NCI-H187 (cell line): ENCODE data around the gene TENT4A.

ENCODE experiments used
- DNase-seq, 2 experiments: peaks; one replicate each; lab custom pipeline; 2025; lab: John Stamatoyannopoulos, UW

TENT4A gene

DNA sequence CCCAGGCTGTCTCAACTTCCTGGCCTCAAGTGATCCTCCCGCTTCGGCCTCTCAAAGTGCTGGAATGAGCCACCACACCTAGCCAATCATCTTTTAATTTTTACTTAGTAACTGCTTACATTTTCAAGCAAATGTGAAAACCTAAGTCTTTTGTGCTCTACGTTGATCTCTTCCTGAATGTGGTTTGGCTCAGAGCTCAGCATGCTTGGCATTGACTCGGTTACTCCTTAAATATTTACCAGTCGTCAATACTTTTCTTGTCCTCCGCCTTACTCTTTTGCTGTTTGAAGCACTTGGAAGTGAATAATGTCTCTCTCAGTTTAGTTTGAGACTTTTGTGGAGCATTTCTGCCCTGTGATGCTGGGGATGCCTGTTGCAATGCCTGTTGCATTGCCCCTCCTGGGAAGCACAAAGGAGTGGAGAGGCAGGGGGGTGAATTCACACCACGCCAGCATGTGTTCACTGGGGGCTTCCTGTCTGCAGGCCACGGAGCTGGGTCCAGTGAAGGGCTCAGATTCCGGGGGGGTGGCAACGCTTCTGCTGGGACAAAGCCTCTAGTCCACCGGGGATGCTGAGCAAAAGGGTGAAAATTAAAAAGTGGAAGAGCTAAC, 13.1 kb upstream of the TENT4A start:
- DNase-seq, result no peak

DNA sequence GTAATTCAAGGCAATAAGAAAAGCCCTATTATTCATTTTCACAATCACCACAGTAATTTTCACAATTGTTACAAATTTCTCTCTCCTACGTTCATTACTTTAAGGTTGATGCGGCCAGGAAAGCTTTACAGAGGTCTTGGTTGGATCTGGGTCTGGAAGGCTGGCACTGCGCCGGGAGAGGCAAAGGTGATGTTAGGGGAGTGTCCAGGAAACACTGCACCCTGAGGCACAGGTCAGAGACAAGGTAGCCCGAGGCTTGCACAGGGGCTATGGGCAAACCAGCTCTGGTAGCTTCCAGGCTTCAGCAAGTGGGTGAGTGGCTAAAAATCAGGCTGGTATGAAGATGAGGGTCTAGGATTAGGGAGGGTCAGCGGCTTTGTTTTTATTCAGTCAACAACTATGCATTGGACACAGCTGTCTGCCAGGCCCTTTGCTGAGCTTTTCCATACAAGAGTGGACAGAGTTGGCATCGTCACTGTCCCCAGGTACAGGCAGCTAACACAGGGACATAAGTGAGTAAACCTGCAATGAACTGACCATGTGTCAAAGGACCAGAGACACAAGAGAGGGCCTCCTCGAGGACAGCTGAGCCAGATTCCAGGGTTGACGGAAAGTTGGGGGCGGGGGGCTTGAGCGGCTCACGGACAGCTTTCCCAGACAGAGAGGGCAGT, 12.4 kb upstream of the TENT4A start:
- DNase-seq, result no peak

DNA sequence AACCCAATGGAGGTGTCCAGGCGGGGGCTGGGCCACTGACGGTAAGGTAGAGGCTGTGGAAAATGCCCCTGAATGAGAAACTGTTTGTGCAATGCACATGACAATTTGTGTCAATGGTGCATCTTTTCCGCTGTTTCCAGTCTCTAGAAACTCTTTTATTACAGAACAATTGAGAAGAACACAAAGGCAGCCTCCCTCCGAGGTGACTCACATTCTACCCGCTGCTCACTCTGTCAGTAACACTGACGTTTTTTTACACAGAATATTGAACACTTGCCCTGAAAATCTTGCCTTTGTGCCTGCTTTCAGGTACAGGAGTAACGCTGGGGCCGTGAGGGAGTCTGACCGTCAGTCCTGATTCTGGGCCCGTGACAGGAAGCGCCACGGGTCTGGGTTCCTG, 11.7 kb upstream of the TENT4A start:
- DNase-seq, result no peak

DNA sequence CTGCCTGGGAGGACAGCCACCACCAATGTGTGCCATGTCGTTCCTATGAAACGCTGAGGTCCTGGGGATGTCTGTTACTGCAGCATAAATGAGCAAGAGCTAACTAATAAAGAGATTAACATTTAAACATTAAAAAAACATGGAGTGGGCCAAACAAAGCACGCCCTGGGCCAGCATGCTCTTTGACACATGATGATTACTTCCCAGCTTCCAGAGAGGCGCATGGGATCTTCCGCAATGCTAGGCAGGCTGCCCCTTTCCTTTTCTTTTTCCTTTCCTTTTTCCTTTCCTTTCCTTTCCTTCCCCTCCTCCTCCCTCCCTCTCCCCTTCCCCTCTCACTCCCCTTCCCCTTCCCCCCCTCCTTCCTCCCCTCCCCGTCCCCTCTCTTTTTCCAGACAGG, 10.6 kb upstream of the TENT4A start:
- no peak for DNase-seq

DNA sequence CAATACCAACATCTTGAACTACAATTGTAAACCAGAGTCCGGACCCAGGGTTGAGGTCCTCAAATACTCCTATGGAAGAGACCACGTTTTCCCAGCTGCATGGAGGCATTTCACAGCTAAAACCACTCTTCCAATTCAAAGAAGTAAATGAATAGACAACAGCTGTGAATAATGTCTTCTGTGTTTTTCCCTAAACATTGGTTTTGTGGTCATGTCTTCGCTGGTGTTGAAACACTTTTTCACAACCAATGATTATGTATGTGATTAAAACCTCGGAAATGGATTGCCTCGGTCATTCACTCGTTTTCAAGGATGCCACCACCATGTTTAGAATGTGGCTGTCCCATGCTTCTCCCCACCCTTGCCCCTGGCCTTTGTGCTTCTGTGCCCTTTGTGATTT, 9.4 kb upstream of the TENT4A start:
- no peak for DNase-seq

DNA sequence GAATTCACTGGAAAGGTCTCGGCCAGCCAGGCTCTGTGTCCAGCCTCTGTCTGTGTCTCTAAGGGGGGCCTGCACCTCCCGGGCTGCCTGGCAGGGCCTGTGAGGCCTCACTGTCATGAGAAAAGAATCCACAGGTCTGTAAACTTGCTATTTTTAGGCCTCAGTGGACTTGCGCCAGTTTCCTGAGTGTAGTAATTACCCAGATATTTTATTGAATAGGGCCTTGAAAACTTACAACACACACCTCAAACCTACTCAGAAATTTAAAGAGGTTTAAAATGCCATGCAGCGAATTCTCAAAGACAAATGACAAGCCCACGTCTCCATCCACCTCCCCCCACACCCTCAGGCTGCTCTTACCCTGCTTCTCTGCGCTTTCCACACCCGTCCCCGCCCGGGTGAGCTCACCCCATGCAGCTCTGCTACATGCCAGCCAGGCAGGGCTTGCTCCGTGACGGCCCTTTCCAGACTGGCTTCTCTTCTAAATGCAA, 8.8 kb upstream of the TENT4A start:
- DNase-seq, result no peak

DNA sequence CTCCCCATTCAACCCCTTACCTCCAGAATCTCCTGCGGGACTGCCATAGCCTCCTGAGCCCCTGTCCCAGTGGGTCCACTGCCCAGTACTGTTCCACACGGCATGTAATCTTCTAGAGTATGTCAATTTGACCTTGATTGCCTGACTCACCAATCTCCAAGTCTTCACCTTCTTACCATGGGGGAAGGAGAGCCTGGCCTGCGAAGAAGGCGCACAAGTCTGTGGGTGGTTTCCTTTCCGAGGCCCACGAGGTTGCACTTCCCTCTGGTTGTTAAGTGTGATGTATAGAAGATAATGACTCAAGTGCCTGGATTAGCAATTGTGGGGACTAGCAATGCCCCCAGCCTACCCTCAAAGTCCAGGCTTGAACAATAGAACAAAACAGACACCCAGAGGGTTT, 8.1 kb upstream of the TENT4A start:
- DNase-seq, result no peak

DNA sequence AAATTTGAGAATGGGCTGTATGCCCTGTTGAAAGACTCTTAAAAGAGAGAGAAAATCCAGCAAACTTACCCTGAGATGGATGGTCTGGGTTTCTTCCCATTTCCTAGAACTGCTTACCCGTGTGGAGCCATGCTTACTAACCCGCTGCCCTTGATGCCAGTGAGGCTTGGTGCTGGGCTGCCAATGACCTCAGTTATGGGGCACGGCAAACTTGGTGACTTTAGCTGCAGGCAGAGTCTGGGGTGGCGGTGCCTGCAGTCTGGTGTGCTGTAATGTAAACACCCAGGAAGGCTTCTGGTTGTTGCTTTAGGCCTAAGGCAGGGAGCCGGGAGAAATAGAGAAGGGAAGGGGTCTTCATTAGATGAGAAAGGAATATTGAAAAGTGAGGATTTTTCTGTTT, 7.3 kb upstream of the TENT4A start:
- DNase-seq, result no peak

DNA sequence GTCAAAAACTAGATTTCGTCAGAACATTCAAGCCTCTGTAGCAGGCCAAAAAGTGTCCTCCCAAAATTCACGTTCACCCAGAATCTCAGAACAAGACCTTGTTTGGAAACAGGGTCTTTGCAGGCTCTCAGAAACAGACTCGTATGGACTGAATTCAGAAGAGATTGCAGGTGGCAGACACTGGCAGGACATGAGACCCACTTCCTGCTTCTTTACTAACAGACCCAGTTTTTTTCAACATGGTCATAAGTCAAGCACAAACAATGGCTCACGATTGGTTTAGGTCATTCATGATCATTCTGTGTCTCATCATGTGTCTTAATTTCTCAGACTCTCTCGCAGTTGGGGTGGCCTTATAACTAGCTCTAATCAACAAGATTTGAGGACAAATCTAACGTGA, 5.4 kb upstream of the TENT4A start:
- DNase-seq, result no peak

DNA sequence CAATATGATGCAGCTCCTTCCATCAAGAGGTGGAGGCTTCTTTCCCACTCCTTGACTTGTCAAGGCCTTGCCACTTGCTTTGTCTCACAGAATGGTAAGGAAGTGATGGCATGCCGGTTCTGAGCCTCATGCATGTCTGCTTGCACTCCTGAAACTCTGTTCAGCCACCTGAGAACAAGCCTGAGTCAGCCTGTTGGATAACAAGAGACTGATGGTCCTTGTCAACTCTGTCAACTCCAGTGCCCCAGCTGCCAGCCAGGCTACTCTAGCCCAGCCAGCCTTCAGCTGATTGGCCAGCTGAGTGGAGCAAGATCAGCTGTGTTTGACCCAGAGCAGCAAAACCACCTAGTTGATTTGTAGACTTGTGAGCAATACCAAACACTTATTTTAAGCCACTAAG, 4.4 kb upstream of the TENT4A start:
- no peak for DNase-seq

DNA sequence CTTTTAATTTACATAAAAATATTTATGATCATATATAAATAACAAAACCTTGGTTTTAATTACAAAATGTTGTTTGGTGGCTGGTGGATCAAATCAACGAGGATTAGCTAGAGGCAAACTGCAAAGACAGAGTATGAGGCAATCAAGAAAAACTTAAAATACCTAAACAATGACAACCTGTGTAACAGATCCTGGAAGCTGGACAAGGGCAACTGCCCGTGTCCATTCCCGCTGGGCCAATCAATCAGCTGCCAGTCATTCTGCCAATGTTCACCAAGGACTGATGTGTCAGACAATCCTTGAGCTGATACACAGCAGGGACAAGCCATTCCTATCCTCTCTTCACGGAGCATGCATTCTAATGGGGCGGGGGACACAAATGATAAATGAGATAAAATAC, 3.2 kb upstream of the TENT4A start:
- DNase-seq, result no peak

DNA sequence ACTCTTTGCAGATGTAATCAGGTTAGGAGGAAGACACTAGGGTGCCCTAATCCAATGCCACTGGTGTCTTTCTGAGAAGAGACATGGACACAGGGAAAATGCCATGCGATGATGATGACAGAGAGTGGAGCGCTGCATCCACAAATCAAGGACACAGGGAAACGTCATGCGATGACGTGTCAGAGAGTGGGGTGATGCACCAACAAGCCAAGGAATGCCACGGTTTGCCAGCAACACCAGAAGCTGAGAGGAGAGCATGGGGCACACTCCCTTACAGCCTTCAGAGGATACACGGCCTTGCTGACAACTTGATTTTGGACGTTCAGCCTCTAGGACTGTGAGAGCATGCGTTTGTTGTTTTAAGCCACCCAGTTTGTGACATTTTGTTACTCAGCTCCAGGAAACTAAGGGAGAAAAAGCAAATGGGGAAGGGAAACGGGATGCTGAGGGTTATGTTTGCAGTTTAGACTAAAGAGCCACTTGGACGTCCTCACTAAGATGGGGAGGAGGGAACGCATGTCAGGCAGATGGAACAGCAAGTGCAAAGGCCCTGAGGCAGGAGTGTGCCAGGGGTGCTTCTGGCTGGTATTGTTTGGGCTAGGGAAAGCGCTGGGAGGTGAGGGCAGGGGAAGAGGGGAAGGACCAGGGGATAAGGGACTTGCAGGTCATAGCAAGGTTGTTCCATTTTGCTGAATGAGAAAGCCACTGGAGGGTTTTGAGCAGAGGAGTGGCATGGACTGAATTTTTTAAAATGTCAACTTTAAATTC, 2.5 kb upstream of the TENT4A start:
- no peak for DNase-seq

DNA sequence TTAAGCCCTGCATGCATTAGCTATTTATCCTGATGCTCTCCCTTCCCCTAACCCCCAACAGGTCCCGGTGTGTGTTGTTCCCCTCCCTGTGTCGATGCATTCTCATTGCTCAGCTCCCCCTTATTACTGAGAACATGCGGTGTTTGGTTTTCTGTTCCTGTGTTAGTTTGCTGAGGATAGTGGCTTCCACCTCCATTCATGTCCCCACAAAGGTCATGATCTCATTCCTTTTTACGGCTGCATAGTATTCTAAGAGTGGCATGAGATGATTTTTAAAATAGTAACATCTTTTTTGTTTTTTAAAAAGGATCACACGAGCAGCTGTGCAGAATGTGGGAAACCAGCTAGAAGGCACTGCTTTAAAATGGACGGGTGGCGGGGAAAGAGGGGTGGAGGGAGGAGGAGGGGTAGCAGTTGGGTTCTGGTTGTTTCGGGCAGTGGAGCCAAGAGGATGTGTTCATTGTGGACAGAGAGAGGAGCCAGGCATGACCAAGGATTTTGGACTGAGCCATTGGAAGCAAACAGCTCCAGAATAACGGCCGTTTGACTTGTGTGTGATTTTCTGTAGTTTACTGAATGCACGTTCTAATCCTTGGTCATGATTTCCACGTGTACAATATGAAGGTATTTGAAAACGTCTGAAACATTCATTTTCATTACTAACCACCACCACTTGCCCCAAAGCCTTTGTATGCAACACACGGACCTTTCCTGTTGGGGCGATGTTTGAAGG, 1.7 kb upstream of the TENT4A start:
- DNase-seq, result no peak

DNA sequence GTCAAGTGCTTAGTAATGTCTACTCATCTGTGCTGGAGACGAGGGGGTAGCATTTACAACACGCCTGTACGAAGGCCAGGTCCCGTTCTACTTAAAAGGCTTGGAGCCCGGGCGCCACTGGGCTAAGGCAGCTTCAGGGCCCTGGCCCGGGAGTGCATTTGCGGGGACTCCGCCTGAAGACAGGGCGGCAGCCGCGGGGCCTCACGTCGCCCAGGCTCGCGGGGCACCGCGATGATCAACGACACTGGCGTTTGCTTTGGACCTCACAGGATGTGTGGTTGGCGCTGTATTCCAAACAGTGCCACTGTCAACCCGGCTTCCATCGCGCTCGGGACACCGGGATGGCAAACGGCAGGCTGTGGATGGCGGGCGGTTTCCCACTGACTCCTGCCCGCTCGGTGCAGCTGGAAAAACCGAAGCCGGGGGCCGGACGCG, 1.1 kb upstream of the TENT4A start:
- no peak for DNase-seq

DNA sequence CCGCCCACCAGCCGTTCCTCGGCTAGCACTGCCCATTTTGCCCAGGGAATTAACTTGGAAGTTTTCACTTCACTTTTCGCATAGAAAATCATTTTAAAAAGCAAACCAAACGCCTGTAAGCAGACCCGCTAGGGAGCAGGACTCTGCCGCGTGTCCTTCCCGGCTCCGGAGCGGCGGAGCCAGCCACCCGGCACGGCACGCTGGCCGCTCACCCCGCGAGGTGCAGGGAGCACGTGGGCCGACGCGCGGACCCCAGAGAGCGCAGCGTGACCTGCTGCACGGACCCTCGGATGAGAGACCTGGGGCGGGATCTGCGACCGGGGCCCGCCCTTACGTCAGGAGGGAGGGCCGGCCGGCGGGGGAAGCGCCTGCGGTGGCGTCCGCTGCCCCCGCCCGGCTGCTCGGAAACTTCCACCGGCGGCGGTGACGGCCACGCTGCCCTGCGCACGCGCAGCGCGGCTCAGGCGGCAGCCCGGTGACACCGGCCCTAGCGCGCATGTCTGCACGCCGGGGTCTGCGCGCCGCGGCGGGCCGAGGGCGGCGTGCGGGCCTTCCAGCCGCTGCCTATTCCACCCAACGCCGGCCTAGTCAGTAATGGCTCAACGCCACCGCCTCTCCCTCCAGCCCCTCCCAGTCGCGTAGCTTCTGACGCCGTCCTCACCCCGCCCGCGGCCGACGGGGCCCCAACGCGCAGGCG, 507 bp upstream of the TENT4A start:
- DNase-seq, result peak in 1 of 2 experiments; percentile 96

DNA sequence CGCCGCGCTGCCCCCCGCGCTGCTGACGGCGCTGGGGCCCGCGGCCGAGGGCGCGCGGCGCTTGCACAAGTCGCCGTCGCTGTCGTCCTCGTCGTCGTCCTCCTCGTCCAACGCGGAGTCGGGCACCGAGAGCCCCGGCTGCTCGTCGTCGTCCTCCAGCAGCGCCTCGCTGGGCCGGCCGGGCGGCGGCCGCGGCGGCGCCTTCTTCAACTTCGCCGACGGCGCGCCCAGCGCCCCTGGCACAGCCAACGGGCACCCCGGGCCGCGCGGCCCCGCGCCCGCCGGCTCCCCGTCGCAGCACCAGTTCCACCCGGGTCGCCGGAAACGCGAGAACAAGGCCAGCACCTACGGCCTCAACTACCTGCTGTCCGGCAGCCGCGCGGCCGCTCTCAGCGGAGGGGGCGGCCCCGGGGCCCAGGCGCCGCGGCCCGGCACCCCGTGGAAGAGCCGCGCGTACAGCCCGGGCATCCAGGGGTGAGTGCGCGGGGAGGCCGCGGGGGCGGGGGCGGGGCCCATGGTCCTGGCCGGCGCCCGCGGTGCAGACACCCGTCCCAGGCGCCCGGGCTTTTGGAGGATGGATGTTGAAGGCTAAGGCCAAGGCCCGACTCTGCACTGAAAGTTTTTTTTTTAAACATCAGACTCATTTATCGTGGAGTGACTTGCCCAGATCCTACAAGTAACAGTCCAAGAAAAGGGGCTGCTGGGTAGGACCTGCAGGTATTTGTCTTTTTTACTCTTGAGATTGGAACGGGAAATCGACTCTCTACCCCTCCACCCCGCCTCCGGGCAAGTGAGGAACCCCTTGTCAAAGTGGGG, 1.2 kb downstream of the TENT4A start:
- no peak for DNase-seq

DNA sequence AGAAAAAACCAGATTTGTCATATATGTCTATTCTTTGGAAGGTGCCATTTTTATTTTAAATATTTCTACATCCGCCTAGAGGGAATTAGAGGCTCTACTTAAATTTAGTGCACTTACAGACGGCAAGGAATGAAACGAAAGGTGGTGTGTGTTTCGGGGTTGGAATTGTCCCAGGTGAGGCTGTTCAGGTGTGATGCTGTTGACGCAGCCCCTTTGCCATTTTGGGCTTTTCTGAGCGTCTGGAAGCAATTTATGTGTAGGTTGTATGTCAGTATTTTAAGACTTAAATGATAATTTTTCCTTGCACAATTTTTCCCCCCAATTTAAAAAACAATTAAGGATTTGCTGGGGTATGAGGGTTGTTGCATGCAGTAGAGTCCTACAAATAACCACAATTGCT, 2.0 kb downstream of the TENT4A start:
- DNase-seq, result no peak

DNA sequence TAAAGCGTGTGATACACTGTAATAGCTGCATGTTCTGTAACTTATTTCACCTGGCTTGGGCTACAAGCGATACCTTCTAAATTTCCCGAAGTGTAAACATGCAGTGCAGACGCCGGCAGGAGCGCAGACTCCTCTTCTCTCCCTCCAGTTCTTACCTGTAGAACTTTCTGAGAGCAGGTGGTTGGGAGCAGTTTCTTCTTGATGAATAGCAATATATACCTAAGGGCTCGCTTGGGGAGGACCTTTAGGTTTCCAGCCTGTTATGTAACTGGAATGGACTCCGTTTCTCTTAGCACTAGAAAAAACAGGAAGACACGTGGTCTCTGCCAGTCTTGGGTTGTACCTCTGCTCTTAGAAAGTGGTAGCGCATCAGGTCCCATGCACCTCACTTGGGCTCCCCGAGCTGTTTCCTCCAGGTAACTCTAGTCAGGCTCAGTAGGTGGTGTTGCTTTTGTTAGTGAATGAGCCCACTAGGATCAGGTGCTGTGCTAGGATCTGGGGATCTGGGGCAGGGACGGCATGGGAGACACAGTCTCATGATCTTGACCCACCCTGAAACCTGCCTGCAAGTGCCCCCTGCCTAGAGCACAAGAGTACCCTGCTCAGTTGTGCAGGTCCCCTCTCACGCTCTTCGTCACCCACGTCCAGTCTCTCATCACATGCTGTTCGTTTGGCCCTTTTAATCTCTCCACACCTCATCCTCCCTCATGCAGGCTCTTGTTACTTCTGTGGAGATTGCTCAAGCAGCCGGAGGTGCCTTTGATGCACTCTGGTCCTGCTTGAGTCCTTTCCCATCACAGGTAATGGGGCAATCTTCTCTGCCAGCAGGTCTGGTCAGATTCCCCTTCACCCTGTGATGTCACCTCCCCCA, 2.8 kb downstream of the TENT4A start:
- no peak for DNase-seq

DNA sequence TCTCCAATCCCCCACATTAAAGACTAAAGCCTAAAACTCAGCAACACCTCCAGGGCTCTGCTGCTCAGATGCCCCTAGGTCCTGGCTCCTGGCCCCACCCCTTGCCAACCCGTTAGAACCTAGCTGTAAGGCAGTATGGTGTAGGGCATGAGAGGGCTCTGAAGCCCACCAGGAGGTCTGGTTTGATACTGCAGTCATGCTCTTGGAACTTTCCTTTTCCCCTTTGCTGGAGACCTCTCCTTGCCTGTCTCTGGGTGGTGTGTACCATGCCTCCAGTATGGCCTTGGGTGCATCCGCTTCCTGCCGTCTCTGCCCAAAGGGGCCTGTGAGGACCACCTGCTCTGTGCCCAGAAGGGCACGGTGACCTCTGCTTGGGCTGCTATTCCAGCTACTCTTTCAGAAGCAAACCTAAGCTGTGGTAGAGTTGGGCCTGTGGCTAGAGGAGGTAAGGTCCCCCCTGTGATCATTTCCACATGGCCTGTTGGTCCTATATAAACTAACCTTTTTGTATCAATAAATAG, 3.5 kb downstream of the TENT4A start:
- DNase-seq, result no peak

DNA sequence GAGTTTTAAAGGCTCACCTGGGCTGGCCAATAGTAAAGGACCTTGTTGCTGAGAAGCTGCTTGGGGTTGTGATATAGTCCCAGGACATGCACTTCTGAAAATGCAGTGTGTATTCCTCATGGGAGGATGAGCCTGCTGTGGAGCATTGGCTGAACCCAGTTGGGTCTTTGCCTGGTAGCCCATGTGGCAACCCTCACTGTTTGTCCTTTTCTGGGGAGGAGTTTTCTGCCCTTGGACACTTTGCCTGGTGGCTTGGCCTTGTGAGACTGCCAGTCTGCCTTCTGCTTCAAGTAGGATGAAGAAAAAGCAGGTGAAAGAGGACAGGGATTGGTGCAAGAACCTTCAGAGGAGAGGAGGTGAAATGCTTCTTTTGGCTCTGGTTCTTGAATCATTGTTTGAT, 4.0 kb downstream of the TENT4A start:
- DNase-seq, result no peak
